ENCODE data around the gene BCKDHA.

DNA sequence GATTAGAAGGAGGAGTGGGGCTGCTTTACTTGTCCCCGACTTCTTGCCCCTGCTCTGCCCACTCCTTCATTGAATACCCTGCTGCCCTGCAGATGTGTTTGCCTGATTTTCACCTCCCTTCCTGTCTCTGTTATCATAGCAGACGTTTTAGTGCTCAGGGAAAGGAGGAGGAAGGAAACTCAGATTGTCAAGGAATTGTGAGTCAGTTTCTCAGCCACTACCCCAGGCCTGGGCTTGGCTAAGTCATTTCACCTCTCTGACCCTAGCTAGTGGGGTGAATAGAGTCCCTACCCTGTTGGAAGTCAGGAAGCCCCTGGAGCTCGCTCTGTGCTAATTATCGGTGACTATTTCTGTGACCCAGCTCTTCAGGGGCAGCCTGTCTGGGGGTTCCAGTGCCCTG, 3.9 kb downstream of the BCKDHA start:
- TF ChIP-seq, protein P1, sequence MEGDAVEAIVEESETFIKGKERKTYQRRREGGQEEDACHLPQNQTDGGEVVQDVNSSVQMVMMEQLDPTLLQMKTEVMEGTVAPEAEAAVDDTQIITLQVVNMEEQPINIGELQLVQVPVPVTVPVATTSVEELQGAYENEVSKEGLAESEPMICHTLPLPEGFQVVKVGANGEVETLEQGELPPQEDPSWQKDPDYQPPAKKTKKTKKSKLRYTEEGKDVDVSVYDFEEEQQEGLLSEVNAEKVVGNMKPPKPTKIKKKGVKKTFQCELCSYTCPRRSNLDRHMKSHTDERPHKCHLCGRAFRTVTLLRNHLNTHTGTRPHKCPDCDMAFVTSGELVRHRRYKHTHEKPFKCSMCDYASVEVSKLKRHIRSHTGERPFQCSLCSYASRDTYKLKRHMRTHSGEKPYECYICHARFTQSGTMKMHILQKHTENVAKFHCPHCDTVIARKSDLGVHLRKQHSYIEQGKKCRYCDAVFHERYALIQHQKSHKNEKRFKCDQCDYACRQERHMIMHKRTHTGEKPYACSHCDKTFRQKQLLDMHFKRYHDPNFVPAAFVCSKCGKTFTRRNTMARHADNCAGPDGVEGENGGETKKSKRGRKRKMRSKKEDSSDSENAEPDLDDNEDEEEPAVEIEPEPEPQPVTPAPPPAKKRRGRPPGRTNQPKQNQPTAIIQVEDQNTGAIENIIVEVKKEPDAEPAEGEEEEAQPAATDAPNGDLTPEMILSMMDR (IDR thresholded peaks at IDR 0.05), result no peak
- TF ChIP-seq POLR2A (IDR thresholded peaks at IDR 0.05) (no peak), EP300 (IDR thresholded peaks at IDR 0.05) (no peak)
